Activated T-cell treated with anti-CD3 and anti-CD28 coated beads, Interleukin-2, amount 50 U/mL, for 24 hours (primary cell): Measurements from ENCODE around the gene OR2G2.

Source experiments
- DNase-seq: peaks from one replicate; pipeline ENCODE4 v3.0.0-alpha.2; 2020
- H3K27ac Mint-ChIP-seq: 2 replicates; pipeline ENCODE4 v1.8.0; 2020; ENCODE audit warnings: mild to moderate bottlenecking, mixed read lengths
- H3K27me3 Mint-ChIP-seq: 2 replicates; pipeline ENCODE4 v1.8.0; 2020; ENCODE audit warnings: mixed read lengths
- H3K36me3 Mint-ChIP-seq: 2 replicates; pipeline ENCODE4 v1.8.0; 2020; ENCODE audit warnings: low read depth, mixed read lengths
- H3K4me1 Mint-ChIP-seq: 2 replicates; pipeline ENCODE4 v1.8.0; 2020; ENCODE audit warnings: low read depth, mixed read lengths
- H3K4me3 Mint-ChIP-seq: 2 replicates; pipeline ENCODE4 v1.8.0; 2020; ENCODE audit warnings: mild to moderate bottlenecking, moderate library complexity, mixed read lengths
- H3K9me3 Mint-ChIP-seq: 2 replicates; pipeline ENCODE4 v1.8.0; 2020; ENCODE audit warnings: mixed read lengths

Gene OR2G2

DNA sequence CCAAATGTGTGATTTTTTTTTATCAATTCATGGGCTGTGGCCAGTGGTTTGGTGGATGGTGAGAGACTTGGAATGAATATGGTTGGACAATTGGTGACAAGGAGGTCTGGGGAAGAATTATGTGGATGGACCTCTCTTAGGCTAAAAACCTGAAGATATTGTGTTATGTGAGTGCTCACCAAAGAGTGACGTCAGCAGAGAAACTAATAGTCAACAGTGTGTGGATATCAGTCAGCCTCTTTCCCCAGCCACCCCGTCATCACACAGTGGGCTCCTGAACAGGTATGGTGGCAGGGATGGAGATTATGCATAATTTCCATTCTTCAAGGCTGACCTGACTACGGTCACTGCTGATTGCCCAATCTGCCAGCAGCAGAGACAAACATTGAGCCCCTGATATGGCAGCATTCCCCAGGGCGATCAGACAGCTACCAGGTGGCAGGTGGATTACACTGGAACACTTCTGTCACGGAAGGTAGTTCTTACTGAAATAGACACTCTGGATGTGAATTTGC, 9.2 kb upstream of the OR2G2 start:
- DNase-seq, result no peak
- H3K4me3 Mint-ChIP-seq, result no peak overlapping the region
- H3K27me3 Mint-ChIP-seq, result peaks cover 5% of the 10 kb centered on the region
- no peaks in the 10 kb centered on the region for H3K9me3 Mint-ChIP-seq
- H3K36me3 Mint-ChIP-seq, result no peaks in the 10 kb centered on the region
- no peaks in the 10 kb centered on the region for H3K4me1 Mint-ChIP-seq
- H3K27ac Mint-ChIP-seq, result no peak overlapping the region

DNA sequence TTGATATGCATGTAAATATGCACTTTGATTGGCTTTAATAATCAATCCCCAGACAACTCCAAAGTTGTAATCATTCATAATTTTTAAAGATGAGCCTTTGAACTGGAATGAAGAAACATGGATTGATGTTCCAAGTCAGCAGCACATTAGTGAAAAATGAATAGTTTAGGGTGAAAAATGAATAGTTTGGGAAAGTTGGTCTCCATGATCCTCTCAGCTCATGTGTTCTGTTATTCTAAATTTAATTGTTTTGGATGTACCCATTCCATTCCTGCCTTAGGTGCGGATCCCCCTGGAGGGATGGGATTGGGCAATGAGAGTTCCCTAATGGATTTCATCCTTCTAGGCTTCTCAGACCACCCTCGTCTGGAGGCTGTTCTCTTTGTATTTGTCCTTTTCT, 17.1 kb downstream of the OR2G2 start, which contains the start of gene OR2G3:
OR2G3 (plus strand) TSS at position 301 of the 400 bp plus-strand sequence; CDS start at position 301, 0 bp downstream.
- Mint-ChIP-seq H3K36me3 (no peaks in the 10 kb centered on the region), H3K9me3 (peaks cover 3% of the 10 kb centered on the region), H3K27me3 (peaks cover 10% of the 10 kb centered on the region), H3K4me3 (no peak within 1 kb of the TSS), H3K4me1 (no peaks in the 10 kb centered on the region), H3K27ac (no peak within 1 kb of the TSS)
- DNase-seq, result no peak

DNA sequence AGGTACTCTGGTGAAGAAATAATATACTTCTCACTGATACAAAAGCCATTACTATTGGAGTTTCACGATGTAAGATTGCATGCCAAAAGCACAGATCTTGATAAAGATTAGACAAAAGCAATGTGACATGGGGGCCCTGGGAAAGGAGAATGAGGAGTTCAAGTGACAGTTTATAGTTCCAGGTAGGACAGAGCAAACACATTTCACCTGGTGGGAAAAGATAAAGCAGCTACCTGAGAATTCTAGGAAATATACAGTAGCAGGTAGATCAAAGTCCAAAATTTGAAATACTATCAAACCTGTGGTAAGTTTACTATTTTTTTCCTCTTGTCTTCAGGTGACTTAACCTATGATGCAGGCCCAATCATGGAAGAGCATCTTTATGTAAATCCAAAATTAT, 25.2 kb downstream of the OR2G2 start:
- H3K27me3 Mint-ChIP-seq, result peaks cover 4% of the 10 kb centered on the region
- H3K9me3 Mint-ChIP-seq, result peaks cover 3% of the 10 kb centered on the region
- no peaks in the 10 kb centered on the region for H3K4me1 Mint-ChIP-seq
- DNase-seq, result no peak
- no peak overlapping the region for H3K27ac Mint-ChIP-seq
- H3K36me3 Mint-ChIP-seq, result no peaks in the 10 kb centered on the region
- no peak overlapping the region for H3K4me3 Mint-ChIP-seq

DNA sequence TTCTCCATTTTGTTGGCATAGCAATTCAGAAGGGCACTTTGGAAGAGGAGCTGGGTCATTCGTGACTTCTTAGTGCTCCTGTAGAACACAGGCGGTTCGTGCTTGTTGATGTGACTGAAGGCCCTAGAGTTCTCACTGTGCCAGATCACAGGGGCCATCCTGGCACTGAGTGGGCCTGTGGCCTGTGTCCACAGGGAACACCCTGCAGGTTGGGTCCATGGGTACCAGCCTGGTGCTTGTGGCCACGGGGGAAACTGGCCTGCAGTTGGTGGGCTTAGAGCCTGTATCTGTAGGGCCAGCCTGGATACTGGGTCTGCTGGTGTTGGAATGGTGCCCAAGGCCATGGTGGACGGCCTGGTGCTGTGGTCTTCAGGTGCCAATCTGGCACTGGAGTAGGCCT, 26.5 kb downstream of the OR2G2 start:
- Mint-ChIP-seq H3K27me3 (no peaks in the 10 kb centered on the region), H3K9me3 (no peaks in the 10 kb centered on the region), H3K4me3 (no peak overlapping the region), H3K27ac (no peak overlapping the region), H3K36me3 (no peaks in the 10 kb centered on the region), H3K4me1 (no peaks in the 10 kb centered on the region)
- no peak for DNase-seq

DNA sequence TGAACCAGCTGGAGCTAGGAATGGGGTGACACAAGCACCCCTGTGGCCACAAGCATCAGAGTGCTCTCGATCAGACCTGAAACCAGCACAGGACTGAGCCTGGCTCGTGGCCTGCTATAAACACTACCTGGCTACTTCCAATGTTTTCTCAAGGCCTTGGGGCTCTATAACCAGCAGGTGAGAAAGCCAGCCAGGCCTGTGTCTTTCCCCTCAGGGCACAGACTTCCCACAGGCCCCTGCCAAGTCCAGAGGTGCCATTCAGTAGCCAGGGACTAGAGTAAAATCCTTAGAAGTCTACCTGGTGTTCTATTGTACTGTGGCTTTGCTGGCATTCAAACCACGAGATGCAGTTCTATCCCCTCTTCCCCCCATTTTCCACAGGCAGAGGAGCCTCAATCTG, 39.8 kb downstream of the OR2G2 start:
- Mint-ChIP-seq H3K4me1 (no peaks in the 10 kb centered on the region), H3K27me3 (no peaks in the 10 kb centered on the region), H3K4me3 (no peak overlapping the region), H3K27ac (no peak overlapping the region), H3K36me3 (no peaks in the 10 kb centered on the region), H3K9me3 (peaks cover 7% of the 10 kb centered on the region)
- no peak for DNase-seq

DNA sequence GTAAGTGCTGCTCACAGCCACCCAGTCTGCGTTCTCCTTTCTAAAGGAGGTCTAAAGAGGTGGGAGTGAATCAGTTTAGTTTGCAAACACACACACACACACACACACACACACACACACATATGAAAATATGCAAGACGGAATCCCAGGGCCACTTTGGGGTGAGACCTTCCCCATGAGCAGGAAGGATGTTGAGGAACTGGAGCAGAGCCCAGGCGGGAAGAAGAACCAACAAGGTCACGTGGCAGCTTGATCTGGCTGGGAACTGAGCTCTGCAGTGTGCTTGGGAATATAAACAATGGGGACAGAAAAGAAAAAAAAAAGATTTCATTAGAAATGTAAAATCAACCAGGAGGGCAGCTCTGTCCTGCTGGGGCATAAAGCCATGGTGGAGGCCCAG, 49.9 kb downstream of the OR2G2 start:
- DNase-seq, result no peak
- Mint-ChIP-seq H3K4me1 (peaks cover 4% of the 10 kb centered on the region), H3K27ac (no peak overlapping the region), H3K9me3 (peaks cover 3% of the 10 kb centered on the region), H3K27me3 (peaks cover 46% of the 10 kb centered on the region), H3K4me3 (no peak overlapping the region), H3K36me3 (no peaks in the 10 kb centered on the region)

DNA sequence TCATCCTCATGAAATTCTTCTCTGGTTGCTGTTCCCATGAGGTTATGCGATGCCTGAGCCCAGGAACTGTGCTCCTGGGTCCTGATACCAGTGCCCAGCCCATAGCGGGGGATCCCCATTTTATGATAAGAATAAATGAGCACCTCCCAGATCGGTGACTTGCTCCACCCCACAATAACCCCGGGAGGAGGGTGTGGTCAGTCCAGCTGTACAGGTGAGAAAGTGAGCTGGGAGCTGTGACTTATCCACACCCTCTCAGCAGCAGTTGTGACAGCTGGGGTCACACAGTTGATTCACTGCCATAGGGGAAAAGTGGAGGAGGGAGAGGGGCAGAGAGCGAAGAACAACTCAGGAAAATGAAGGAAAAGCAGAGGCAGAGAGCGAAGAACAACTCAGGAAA, 50.6 kb downstream of the OR2G2 start:
- H3K4me3 Mint-ChIP-seq, result no peak overlapping the region

More for the DNA sequence above, 50.6 kb downstream of the OR2G2 start:
- Mint-ChIP-seq H3K36me3 (no peaks in the 10 kb centered on the region), H3K4me1 (peaks cover 4% of the 10 kb centered on the region), H3K27me3 (peaks cover 46% of the 10 kb centered on the region), H3K9me3 (peaks cover 3% of the 10 kb centered on the region), H3K27ac (no peak overlapping the region)
- no peak for DNase-seq
